Transverse colon (tissue), 3 donors: ENCODE measurements around the gene TTC21A.

ENCODE experiments used
- CTCF ChIP-seq, 5 experiments: fragments of 200-600 bp in 3 of 5; fragments of 450-650 bp in 2 of 5; sonication (generic) in 3 of 5; IDR thresholded peaks; 1 replicate in 2 of 5; 2 replicates in 3 of 5; pipeline ENCODE4 v1.5.1; 2016 to 2017; ENCODE audit warnings: antibody characterized with exemption in 5 of 5, inconsistent platforms in 3 of 5, mild to moderate bottlenecking in 2 of 5, moderate library complexity in 1 of 5
- POLR2A ChIP-seq: fragments of 450-650 bp; IDR thresholded peaks from one replicate; pipeline ENCODE4 v1.6.1; 2016; ENCODE audit warnings: antibody characterized with exemption, mild to moderate bottlenecking, moderate library complexity

- TF ChIP-seq CTCF (IDR thresholded peaks at IDR 0.05), result no peak
- no peak for TF ChIP-seq POLR2A
Measured at GRCh38 chr3:39166134-39166710, 58.7 kb downstream of the TTC21A start.
